Neural cell (in vitro differentiated cells): Measurements from ENCODE around the gene ANKRD2. TPM values are rescaled to one million over a fixed set of nuclear protein-coding genes. Genes with fewer than 3 reads are reported as not detected.

Experiments
- H2AFZ ChIP-seq: fragments of 200-600, 300-800 bp; sonication (generic), shearing (Covaris generic); 2 replicates; pipeline ENCODE4 v1.6.0; 2014; ENCODE audit warnings: low read depth, mild to moderate bottlenecking, antibody characterized with exemption, low read length, moderate library complexity
- H3F3A ChIP-seq: fragments of 200-600 bp; shearing (Covaris generic); 2 replicates; pipeline ENCODE4 v1.6.1; 2016; ENCODE audit warnings: mild to moderate bottlenecking, moderate library complexity, mixed read lengths, antibody characterized with exemption, low read length; ENCODE audit not compliant: insufficient read depth, poor library complexity, severe bottlenecking
- H3K27ac ChIP-seq: fragments of 200-600, 300-800 bp; sonication (generic), shearing (Covaris generic); 2 replicates; pipeline ENCODE4 v1.5.1; 2014; ENCODE audit warnings: mild to moderate bottlenecking, low read length, moderate library complexity
- H3K27me3 ChIP-seq: fragments of 300-800, 200-600 bp; sonication (generic), shearing (Covaris generic); 2 replicates; pipeline ENCODE4 v1.6.0; 2014; ENCODE audit warnings: mild to moderate bottlenecking, low read depth, low read length, moderate library complexity; ENCODE audit not compliant: insufficient read depth
- H3K36me3 ChIP-seq: fragments of 300-800, 200-600 bp; sonication (generic), shearing (Covaris generic); 2 replicates; pipeline ENCODE4 v1.5.1; 2014; ENCODE audit warnings: mild to moderate bottlenecking, antibody characterized with exemption, low read length, moderate library complexity; ENCODE audit not compliant: insufficient read depth
- H3K4me2 ChIP-seq: fragments of 300-800, 200-600 bp; sonication (generic), shearing (Covaris generic); 2 replicates; pipeline ENCODE4 v1.6.0; 2014; ENCODE audit warnings: mild to moderate bottlenecking, low read length
- H3K4me3 ChIP-seq: fragments of 300-800, 200-600 bp; sonication (generic), shearing (Covaris generic); 2 replicates; pipeline ENCODE4 v1.5.1; 2014; ENCODE audit warnings: mild to moderate bottlenecking, low read length, moderate library complexity
- H3K79me2 ChIP-seq: fragments of 200-600 bp; shearing (Covaris generic); replicated peaks from 2 replicates; pipeline ENCODE4 v1.6.0; 2014; ENCODE audit warnings: mild to moderate bottlenecking, low read length, moderate library complexity; ENCODE audit not compliant: insufficient read depth
- H3K9ac ChIP-seq: fragments of 300-800, 200-600 bp; sonication (generic), shearing (Covaris generic); 2 replicates; pipeline ENCODE4 v1.6.1; 2016; ENCODE audit warnings: mild to moderate bottlenecking, low read length, mixed read lengths
- H3K9me2 ChIP-seq: fragments of 200-600 bp; shearing (Covaris generic); 2 replicates; pipeline ENCODE4 v1.6.1; 2016; ENCODE audit warnings: mild to moderate bottlenecking, low read length, mixed read lengths; ENCODE audit not compliant: insufficient read depth
- H3K9me3 ChIP-seq: fragments of 200-600, 300-800 bp; sonication (generic), shearing (Covaris generic); 2 replicates; pipeline ENCODE4 v1.6.1; 2016; ENCODE audit warnings: mild to moderate bottlenecking, mixed run types, low read length, moderate library complexity, mixed read lengths
- H4K20me1 ChIP-seq: fragments of 200-600 bp; shearing (Covaris generic); 2 replicates; pipeline ENCODE4 v1.6.1; 2016; ENCODE audit warnings: mild to moderate bottlenecking, mixed run types; ENCODE audit not compliant: insufficient read depth
- EP300 ChIP-seq: fragments of 450-650 bp; conservative IDR thresholded peaks from 2 replicates; pipeline ENCODE4 v1.6.1; 2014; ENCODE audit warnings: antibody characterized with exemption, mild to moderate bottlenecking, moderate library complexity; ENCODE audit not compliant: poor library complexity, severe bottlenecking
- EZH2 ChIP-seq: fragments of 200-600, 300-800 bp; shearing (Covaris generic), sonication (generic); IDR thresholded peaks from 2 replicates; pipeline ENCODE4 v1.6.1; 2014; ENCODE audit warnings: antibody characterized with exemption, low read length, borderline replicate concordance, mild to moderate bottlenecking; ENCODE audit not compliant: insufficient read depth, poor library complexity, severe bottlenecking
- MXI1 ChIP-seq: fragments of 450-650 bp; conservative IDR thresholded peaks from 2 replicates; pipeline ENCODE4 v1.6.1; 2014; ENCODE audit warnings: antibody characterized with exemption, mild to moderate bottlenecking; ENCODE audit not compliant: poor library complexity, severe bottlenecking
- POLR2AphosphoS5 ChIP-seq: IDR thresholded peaks from 2 replicates; pipeline ENCODE4 v1.6.1; 2012
- RAD21 ChIP-seq: fragments of 450-650 bp; conservative IDR thresholded peaks from 2 replicates; pipeline ENCODE4 v1.6.1; 2014; ENCODE audit warnings: antibody characterized with exemption, mild to moderate bottlenecking, moderate library complexity
- SMC3 ChIP-seq: fragments of 450-650 bp; conservative IDR thresholded peaks from 2 replicates; pipeline ENCODE4 v1.6.1; 2014; ENCODE audit warnings: antibody characterized with exemption, mild to moderate bottlenecking, moderate library complexity; ENCODE audit not compliant: poor library complexity
- TAF1 ChIP-seq: IDR thresholded peaks from 2 replicates; pipeline ENCODE4 v1.6.1; 2012; ENCODE audit warnings: low read depth
- polyA plus RNA-seq: library from polyadenylated mRNA; depleted of rRNA; stranded (reverse); fragments of >200 nt; gene quantifications from 2 replicates; pipeline ENCODE4 v1.2.3, GENCODE V29; 2014
- TF ChIP-seq, protein P1 (sequence below): fragments of 450-650 bp; IDR thresholded peaks from 2 replicates; pipeline ENCODE4 v1.5.1; 2014; ENCODE audit warnings: antibody characterized with exemption, mild to moderate bottlenecking, moderate library complexity; ENCODE audit not compliant: poor library complexity, severe bottlenecking
- TF ChIP-seq, protein P2 (sequence below): IDR thresholded peaks from 2 replicates; pipeline ENCODE4 v1.6.1; 2012; ENCODE audit warnings: borderline replicate concordance

The ANKRD2 gene
- polyA plus RNA-seq, 1 donor from 2014 or later, result not detected

DNA sequence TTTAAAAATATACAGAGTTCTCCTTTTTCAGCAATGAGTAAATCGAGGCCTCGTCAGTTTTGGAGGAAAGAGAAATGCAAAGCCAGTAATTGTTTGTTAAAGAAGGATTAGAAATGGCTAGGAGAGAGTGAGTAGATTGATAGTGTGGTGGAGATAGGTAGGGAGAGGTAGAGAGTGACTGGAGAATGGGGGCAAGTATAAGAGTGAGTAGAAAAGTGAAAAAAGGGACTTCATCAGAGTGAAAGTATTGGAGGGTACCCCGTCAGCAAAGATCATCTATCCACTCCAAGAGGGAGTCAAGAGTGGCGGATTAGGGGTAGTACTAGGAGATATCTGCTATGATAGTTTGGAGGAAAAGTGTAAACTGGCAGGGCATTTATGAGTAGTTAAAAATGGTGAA lies 9.2 kb upstream of the ANKRD2 start:
- TF ChIP-seq EP300, result no peak
- TF ChIP-seq, protein P1, sequence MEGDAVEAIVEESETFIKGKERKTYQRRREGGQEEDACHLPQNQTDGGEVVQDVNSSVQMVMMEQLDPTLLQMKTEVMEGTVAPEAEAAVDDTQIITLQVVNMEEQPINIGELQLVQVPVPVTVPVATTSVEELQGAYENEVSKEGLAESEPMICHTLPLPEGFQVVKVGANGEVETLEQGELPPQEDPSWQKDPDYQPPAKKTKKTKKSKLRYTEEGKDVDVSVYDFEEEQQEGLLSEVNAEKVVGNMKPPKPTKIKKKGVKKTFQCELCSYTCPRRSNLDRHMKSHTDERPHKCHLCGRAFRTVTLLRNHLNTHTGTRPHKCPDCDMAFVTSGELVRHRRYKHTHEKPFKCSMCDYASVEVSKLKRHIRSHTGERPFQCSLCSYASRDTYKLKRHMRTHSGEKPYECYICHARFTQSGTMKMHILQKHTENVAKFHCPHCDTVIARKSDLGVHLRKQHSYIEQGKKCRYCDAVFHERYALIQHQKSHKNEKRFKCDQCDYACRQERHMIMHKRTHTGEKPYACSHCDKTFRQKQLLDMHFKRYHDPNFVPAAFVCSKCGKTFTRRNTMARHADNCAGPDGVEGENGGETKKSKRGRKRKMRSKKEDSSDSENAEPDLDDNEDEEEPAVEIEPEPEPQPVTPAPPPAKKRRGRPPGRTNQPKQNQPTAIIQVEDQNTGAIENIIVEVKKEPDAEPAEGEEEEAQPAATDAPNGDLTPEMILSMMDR, result no peak
- no peak for TF ChIP-seq POLR2AphosphoS5
- no peak for TF ChIP-seq SMC3
- no peak for TF ChIP-seq MXI1
- no peak for TF ChIP-seq RAD21
- TF ChIP-seq, protein P2, sequence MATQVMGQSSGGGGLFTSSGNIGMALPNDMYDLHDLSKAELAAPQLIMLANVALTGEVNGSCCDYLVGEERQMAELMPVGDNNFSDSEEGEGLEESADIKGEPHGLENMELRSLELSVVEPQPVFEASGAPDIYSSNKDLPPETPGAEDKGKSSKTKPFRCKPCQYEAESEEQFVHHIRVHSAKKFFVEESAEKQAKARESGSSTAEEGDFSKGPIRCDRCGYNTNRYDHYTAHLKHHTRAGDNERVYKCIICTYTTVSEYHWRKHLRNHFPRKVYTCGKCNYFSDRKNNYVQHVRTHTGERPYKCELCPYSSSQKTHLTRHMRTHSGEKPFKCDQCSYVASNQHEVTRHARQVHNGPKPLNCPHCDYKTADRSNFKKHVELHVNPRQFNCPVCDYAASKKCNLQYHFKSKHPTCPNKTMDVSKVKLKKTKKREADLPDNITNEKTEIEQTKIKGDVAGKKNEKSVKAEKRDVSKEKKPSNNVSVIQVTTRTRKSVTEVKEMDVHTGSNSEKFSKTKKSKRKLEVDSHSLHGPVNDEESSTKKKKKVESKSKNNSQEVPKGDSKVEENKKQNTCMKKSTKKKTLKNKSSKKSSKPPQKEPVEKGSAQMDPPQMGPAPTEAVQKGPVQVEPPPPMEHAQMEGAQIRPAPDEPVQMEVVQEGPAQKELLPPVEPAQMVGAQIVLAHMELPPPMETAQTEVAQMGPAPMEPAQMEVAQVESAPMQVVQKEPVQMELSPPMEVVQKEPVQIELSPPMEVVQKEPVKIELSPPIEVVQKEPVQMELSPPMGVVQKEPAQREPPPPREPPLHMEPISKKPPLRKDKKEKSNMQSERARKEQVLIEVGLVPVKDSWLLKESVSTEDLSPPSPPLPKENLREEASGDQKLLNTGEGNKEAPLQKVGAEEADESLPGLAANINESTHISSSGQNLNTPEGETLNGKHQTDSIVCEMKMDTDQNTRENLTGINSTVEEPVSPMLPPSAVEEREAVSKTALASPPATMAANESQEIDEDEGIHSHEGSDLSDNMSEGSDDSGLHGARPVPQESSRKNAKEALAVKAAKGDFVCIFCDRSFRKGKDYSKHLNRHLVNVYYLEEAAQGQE, result no peak
- no peak for TF ChIP-seq EZH2
- no peak for TF ChIP-seq TAF1
- no peaks in the 10 kb centered on the region for H3K9me3 ChIP-seq
- no peak overlapping the region for H3K4me3 ChIP-seq
- H3K79me2 ChIP-seq, result no peaks in the 10 kb centered on the region
- no peak overlapping the region for H3K9ac ChIP-seq
- H3K36me3 ChIP-seq, result no peaks in the 10 kb centered on the region
- no peak overlapping the region for H2AFZ ChIP-seq
- no peaks in the 10 kb centered on the region for H4K20me1 ChIP-seq
- no peak overlapping the region for H3K4me2 ChIP-seq
- no peaks in the 10 kb centered on the region for H3K27me3 ChIP-seq
- H3K27ac ChIP-seq, result no peak overlapping the region
- no peaks in the 10 kb centered on the region for H3K9me2 ChIP-seq
- H3F3A ChIP-seq, result no peaks in the 10 kb centered on the region

DNA sequence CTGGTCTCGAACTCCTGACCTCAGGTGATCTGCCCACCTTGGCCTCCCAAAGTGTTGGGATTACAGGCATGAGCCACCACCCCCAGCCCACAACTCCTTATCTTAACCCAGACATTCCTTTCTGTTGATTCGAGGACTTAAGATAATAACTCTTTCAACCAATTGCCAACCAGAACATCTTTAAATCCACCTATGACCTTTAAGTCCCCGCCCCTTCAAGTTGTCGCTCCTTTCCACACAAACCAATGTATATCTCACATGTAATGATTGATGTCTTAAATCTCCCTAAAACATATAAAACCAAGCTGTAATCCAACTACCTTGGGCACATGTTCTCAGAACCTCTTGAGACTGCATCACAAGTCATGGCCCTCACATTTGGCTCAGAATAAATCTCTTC lies 7.8 kb upstream of the ANKRD2 start:
- Histone ChIP-seq H3K4me3 (no peak overlapping the region), H3K9me2 (no peaks in the 10 kb centered on the region), H3F3A (no peaks in the 10 kb centered on the region), H3K79me2 (no peaks in the 10 kb centered on the region), H2AFZ (no peak overlapping the region), H4K20me1 (no peaks in the 10 kb centered on the region), H3K9ac (no peak overlapping the region), H3K4me2 (no peak overlapping the region), H3K36me3 (no peaks in the 10 kb centered on the region), H3K9me3 (no peaks in the 10 kb centered on the region), H3K27ac (no peak overlapping the region), H3K27me3 (no peaks in the 10 kb centered on the region)
- TF ChIP-seq, protein P1, result no peak
- TF ChIP-seq RAD21 (no peak), EZH2 (no peak), SMC3 (no peak), MXI1 (no peak), TAF1 (no peak), POLR2AphosphoS5 (no peak), EP300 (no peak)
- TF ChIP-seq, protein P2, result no peak
